Fibroblast of skin of left biceps (primary cell): ENCODE data around the gene KCNAB2.

Experiments used
- DNase-seq, 2 experiments: peaks; one replicate each; pipeline ENCODE4 v3.0.0-alpha.2; 2013; ENCODE audit warnings: low read depth in 2 of 2

Gene KCNAB2

GRCh38 chr1:6096243-6097116 is 50.8 kb downstream of the KCNAB2 start:
- DNase-seq = no peak

- DNase-seq = no peak
Measured at GRCh38 chr1:6097117-6097595, 51.5 kb downstream of the KCNAB2 start.

GRCh38 chr1:6097824-6098223 is 52.1 kb downstream of the KCNAB2 start:
- no peak for DNase-seq

- DNase-seq = no peak
Measured at GRCh38 chr1:6098303-6099215, 52.9 kb downstream of the KCNAB2 start.

GRCh38 chr1:6099297-6099696 is 53.6 kb downstream of the KCNAB2 start:
- DNase-seq = no peak

GRCh38 chr1:6099787-6100765 is 54.4 kb downstream of the KCNAB2 start:
- DNase-seq = no peak

GRCh38 chr1:6100861-6101783 is 55.4 kb downstream of the KCNAB2 start:
- DNase-seq = no peak

- DNase-seq = no peak
Measured at GRCh38 chr1:6101826-6102531, 56.3 kb downstream of the KCNAB2 start.

GRCh38 chr1:6102532-6102845 is 56.8 kb downstream of the KCNAB2 start:
- DNase-seq = no peak

GRCh38 chr1:6103111-6103853 is 57.6 kb downstream of the KCNAB2 start:
- no peak for DNase-seq

GRCh38 chr1:6103854-6104530 is 58.3 kb downstream of the KCNAB2 start:
- no peak for DNase-seq

- no peak for DNase-seq
Measured at GRCh38 chr1:6104631-6105030, 58.9 kb downstream of the KCNAB2 start.

GRCh38 chr1:6105218-6105679 is 59.6 kb downstream of the KCNAB2 start:
- DNase-seq = no peak

- DNase-seq = no peak
Measured at GRCh38 chr1:6105763-6106162, 60.1 kb downstream of the KCNAB2 start.

GRCh38 chr1:6106321-6106731 is 60.6 kb downstream of the KCNAB2 start:
- DNase-seq = no peak

GRCh38 chr1:6106977-6107376 is 61.3 kb downstream of the KCNAB2 start:
- no peak for DNase-seq

GRCh38 chr1:6107409-6108356 is 62.0 kb downstream of the KCNAB2 start:
- DNase-seq = no peak
